Activated effector memory CD4-positive, alpha-beta T cell treated with anti-CD3 and anti-CD28 coated beads, Interleukin-2, amount 50 U/mL, for 16 hours (primary cell): Measurements from ENCODE around the gene PPP1R1B.
A peak's percentile ranks its signal among the peaks of the same experiment; 100 is the strongest.

Source experiments
- DNase-seq: peaks from one replicate; pipeline ENCODE4 v3.0.0-alpha.2; 2020

PPP1R1B gene

DNA sequence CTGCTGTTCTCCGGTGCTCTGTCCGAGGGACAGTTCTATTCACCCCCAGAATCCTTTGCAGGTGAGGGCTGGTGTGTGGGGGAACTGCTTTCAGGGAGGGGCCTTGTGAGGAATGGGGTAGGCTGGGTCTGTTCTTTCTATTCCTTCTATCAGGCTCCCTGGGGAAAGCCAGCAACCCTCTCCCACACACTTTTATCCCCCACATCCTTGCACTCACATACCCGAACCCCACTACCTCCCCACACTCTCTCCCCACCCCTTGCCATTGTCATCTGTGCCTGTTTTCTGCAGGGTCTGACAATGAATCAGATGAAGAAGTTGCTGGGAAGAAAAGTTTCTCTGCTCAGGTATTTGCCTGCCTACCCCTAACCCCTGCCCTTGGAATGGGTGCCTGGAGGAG, 32.0 kb downstream of the PPP1R1B start:
- DNase-seq = no peak

DNA sequence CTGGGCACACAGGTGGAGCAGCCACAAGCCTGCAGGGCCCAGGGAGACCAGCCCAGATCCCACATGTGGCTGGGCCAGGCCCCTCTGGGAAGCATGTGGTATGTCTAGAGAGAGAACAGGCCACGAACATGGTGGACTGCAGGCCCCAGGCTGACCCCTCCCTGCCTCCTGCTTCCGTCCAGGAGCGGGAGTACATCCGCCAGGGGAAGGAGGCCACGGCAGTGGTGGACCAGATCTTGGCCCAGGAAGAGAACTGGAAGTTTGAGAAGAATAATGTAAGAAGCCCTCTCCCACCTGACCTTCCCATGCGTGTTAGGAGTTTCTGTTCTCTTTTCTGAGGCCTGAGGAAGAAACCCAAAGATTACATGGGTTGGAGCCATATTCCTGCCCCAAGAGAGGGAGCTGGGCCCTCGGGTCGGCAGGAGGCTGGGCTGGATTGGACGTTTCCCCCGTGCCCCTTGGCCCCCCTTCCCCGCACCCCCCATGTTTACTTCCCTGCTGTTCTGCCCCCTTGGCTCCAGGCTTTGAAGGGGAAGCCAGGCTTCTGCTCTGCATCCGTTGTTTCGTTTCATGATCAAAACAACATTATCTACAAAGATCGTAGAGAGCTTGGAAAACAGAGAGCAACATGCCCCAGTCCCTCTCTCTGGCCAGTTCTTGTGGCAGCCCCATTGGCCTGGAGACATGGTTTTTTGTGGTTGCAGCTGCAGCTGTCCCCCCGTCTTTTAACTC, 32.7 kb downstream of the PPP1R1B start:
- no peak for DNase-seq

DNA sequence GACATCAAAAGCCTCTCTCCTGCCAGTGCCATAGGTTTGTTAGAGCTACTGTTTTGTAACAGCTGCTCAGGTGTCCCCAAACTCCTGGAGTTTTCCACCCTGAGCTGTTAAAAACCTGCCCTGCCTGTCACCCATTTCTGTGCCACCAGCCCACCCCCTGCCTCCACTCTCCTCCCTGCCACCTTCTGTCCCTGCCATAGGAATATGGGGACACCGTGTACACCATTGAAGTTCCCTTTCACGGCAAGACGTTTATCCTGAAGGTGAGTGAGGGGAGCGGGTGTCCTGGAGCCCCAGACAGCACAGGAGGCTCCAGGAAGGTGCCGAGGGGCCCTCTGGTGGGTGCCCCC, 33.2 kb downstream of the PPP1R1B start:
- DNase-seq = no peak

DNA sequence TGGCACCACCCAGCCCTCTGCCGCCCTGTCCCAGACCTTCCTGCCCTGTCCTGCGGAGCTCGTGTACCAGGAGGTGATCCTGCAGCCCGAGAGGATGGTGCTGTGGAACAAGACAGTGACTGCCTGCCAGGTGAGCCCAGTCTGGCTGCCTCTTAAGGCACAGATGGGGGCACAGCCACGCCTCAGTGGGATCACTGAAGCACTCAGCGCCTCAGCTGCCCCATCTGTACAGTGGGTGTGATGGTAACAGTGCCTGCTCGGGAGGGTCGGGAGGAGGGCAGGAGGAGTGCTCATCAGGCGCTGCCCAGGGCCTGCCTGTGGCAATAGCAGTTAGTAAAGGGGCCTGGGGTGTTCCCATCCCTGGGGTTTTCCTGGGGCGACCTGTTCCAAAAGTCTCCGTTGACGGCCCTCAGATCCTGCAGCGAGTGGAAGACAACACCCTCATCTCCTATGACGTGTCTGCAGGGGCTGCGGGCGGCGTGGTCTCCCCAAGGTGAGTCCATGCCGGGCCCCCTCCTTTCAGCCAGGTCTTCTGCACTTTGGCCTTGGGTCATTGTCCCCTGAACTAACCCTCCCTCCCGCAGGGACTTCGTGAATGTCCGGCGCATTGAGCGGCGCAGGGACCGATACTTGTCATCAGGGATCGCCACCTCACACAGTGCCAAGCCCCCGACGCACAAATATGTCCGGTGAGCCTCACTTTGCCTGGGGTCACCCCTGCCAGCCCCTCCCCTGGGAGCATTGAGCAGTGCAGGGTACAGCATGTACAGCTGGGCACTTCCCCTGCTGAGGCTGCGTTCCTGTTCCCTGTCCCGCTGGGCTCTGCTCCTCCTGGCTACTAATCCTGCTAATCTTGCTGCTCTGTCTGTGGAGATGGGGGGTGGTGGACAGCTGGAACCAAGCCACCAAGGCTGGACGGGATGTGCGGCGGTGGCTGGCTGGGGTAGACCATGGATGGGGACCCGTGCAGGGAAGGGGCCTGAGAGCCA, 33.9 kb downstream of the PPP1R1B start:
- no peak for DNase-seq

DNA sequence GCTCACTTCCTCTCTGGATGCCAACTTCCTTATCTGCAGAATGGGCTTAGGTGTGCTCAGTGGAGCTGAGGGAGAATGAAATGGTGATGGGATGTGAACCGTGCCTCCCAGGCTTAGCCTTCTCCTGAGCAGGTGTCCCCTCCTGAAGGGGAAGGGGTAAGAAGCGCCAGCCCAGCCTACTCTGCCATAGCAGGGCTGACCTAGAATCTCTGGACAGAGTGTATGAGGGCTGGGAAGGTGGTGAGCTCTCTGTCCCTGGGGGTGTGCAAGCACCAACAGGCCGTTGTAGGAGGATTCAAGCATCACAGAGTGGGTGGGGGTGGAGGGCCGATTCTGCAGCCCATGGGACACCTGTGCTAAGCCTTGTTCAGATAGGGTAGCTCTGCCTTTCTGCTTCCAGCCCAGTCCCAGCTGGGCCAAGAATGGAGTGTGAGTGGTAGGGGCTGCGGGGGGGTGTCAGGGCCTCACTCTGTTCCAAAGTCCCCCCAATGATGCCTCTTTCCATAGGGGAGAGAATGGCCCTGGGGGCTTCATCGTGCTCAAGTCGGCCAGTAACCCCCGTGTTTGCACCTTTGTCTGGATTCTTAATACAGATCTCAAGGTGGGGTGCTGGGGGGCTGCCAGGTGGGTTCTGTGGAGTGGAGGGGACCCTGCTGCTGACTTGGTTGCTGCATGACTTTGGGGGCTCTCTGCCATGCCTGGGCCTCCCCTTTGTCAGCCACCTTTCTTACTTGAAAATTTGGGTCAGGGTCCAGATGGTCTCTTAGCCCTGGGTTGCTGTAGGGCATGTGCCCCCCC, 35.2 kb downstream of the PPP1R1B start:
- no peak for DNase-seq

DNA sequence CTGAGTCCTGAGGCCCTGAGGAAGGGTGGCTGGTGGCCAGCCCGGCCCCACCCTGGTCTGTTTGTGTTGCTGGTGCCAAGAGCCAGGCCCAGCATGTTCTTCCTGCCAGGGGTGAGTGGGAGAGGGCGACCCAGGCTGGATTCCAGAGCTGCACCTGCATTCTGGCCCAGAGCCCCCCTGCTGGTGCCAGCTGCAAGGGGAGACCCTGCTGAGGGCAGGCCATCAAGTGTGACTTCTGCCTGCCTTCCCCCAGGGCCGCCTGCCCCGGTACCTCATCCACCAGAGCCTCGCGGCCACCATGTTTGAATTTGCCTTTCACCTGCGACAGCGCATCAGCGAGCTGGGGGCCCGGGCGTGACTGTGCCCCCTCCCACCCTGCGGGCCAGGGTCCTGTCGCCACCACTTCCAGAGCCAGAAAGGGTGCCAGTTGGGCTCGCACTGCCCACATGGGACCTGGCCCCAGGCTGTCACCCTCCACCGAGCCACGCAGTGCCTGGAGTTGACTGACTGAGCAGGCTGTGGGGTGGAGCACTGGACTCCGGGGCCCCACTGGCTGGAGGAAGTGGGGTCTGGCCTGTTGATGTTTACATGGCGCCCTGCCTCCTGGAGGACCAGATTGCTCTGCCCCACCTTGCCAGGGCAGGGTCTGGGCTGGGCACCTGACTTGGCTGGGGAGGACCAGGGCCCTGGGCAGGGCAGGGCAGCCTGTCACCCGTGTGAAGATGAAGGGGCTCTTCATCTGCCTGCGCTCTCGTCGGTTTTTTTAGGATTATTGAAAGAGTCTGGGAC, 36.0 kb downstream of the PPP1R1B start:
- DNase-seq = no peak

DNA sequence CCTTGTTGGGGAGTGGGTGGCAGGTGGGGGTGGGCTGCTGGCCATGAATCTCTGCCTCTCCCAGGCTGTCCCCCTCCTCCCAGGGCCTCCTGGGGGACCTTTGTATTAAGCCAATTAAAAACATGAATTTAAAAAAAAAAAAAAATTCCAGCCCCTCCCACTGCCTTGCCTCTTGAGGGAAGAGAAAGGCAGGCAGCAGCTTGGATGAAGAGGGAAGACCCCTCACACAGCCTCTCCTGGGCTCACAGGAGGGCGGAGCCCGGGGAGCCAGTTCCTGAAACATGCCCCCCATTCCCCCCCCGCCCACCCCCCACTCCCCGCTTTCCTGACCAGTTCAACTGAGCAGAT, 36.6 kb downstream of the PPP1R1B start:
- DNase-seq = no peak

DNA sequence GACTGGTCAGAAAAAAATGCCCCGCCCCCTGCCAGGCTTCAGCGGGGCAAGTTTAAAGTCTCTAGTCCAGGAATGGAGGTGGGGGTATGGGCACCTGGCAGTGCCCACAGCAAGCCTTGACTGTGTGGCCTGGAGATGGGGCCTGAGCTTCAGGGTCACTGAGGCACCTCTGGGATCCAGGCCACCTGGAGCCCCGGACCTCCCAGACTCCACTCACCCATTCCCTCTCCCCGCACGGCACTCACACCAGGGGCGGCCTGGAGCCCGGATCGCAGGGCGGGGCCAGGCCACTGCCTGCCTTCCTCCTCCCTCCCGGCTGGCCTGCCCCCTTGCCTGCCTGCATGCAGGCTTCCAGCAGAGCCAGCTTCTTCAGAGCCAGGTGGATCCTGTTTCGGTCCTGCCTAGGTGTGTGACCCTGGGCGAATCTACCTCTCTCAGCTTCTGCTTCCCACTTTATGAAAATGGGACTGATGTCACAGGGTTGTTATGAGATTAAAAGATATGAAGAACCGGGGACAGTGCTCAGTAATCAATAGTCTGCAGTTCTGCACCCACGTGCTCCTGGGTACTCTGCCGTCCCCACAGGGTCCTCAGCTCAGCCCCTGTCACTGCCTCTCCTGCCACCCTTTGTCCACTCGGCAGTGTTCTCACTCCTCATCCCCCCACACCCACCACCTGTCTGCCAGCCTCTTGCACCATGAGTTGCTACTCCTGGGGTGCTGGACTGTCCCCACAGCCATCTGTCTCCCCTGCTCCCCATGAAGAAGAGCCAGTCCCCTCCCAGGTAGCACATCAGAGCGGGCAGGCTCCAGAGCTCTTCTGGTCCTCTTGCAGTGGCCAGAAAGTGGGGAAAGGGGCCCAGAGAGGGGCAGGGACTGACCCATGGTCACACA, 37.2 kb downstream of the PPP1R1B start:
- DNase-seq = no peak

DNA sequence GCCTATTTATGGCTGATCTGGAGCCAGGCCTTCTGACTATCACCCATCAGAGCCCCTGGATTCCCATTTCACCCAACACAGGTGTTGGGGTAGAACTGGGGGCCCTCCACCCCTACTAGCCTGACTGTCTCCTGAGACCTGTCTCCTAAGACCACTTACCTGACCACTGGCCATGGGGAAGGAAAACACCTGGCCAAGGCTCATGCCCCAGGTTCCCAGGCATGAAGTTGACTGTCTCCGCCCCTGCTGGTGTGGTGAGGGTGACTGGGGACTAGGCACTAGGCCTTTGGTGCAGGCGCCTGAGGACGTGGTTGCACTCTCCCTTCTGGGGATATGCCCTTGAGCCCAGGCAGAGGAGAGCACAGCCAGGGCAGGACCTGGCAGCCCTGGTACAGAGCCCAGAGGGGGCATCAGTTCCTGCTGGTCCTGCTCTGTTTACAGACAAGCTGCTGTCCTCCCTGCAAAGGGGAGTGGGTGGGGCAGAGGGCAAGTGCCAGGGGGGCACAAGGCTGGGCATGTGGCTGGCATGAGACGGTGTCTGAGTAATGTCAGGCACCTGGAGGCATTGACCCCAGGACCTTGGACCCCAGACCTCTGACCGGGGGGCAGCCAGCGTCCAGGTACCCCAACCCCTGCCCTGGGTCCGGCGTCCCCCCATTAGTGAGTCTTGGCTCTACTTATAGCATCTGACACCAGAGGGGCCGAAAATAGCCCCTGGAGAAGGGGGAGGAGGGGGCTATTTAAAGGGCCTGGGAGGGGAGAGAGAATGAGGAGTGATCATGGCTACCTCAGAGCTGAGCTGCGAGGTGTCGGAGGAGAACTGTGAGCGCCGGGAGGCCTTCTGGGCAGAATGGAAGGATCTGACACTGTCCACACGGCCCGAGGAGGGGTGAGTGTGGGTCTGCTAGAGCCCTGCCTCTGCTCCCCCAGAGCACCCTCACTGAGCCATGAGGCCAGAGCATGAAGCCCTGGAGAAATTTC, 38.1 kb downstream of the PPP1R1B start, which contains the start of gene TCAP:
Gene TCAP, plus strand, starts transcription at position 769 of the 981 bp plus-strand sequence. Its CDS starts 11 bp downstream, at position 780.
- no peak for DNase-seq

DNA sequence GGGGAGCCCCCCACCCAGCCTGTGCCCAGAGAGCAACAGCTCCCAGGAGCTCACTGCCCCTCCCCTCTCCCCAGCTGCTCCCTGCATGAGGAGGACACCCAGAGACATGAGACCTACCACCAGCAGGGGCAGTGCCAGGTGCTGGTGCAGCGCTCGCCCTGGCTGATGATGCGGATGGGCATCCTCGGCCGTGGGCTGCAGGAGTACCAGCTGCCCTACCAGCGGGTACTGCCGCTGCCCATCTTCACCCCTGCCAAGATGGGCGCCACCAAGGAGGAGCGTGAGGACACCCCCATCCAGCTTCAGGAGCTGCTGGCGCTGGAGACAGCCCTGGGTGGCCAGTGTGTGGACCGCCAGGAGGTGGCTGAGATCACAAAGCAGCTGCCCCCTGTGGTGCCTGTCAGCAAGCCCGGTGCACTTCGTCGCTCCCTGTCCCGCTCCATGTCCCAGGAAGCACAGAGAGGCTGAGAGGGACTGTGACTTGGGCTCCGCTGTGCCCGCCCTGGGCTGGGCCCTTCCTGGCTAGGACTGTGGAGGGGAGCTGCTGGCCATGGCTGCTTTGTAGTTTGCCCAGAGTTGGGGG, 39.0 kb downstream of the PPP1R1B start:
- no peak for DNase-seq

DNA sequence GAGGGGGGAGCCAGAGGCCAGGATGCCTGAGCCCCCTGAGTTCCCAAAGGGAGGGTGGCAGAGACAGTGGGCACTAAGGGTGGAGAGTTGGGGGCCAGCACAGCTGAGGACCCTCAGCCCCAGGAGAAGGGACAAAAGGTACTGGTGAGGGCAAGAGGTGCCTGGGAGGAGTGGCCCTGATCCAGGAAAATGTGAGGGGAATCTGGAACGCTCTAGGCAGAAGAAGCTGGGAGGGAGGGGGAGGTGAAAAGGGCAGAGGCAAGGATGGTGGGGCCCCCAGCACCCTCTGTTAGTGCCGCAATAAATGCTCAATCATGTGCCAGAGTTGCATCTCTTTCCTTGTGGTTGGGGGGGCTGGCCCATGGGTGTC, 39.5 kb downstream of the PPP1R1B start:
- DNase-seq = no peak

DNA sequence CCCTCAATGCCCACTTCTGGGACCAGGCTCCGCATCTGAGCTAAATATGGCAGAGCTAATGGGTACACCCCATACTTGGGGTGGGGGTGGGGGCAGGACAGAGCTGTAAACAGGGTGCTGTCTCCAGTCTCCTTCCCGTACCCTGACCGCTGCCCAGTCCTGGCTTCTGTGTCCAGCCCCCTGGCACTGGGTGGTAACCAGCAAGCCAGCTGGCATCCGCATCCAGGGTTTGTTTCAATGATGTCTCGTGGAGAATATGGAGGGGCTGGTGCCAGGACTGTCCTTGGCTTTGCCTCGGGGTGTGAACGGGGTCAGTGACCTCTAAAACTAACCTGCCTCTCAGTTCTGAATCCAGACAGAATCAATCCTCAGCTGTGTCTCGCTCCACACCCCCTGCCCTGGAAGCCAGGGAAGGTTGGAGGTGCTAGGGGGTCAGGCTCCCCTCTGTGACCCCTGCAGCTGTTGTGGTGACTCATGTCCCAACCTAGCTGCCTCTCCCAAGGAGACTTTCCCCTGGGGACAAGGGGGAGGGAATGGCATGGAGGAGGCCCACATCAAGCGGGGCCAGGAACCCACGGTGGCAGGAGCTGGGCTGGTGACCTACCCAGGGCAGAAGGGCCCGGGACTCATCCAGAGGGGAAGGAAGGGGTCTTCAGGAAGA, 40.0 kb downstream of the PPP1R1B start:
- DNase-seq = no peak

DNA sequence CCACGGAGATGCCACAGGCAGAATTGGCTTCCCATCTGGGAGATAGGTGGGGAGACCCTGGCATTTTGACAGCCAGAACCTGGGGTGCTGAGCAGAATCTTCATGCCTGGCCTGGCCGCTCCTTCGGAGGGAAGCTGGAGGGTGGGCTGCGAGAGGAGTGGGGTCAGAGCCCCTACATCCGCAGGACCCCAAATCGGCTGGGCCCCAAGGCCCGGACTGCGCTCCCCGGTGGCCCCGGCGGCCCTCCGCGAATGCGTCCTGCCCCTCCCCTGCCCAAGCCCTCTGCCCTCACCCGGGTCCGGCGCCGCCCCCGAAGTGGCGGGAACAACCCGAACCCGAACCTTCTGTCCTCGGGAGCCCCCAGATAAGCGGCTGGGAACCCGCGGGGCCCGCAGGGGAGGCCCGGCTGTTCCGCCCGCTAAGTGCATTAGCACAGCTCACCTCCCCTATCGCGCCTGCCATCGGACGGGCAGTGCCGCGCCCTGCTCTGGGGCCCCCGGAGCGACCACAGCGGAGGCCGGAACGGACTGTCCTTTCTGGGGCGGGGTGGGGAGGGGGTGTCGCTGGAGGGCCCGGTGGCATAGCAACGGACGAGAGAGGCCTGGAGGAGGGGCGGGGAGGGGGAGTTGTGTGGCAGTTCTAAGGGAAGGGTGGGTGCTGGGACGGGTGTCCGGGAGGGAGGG, 40.7 kb downstream of the PPP1R1B start:
- DNase-seq = no peak

DNA sequence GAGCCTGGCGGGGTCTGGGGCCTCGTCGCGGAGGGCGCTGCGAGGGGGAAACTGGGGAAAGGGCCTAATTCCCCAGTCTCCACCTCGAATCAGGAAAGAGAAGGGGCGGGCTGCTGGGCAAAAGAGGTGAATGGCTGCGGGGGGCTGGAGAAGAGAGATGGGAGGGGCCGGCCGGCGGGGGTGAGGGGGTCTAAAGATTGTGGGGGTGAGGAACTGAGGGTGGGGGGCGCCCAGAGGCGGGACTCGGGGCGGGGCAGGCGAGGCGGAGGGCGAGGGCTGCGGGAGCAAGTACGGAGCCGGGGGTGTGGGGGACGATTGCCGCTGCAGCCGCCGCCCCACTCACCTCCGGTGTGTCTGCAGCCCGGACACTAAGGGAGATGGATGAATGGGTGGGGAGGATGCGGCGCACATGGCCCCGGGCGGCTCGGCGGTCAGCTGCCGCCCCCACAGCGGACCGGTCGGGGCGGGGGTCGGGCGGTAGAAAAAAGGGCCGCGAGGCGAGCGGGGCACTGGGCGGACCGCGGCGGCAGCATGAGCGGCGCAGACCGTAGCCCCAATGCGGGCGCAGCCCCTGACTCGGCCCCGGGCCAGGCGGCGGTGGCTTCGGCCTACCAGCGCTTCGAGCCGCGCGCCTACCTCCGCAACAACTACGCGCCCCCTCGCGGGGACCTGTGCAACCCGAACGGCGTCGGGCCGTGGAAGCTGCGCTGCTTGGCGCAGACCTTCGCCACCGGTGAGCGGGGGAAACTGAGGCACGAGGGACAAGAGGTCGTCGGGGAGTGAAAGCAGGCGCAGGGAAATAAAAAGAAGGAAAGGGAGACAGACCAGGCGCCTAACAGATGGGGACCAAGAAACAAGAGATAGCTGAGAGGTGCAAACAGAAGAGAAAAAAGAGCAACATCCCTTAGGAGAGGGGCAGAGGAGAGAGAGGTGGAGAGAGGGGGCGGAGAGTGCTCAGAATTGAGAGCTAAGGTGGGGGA, 41.5 kb downstream of the PPP1R1B start, which contains the start of gene PNMT:
Gene PNMT, plus strand, starts transcription at position 509 of the 980 bp plus-strand sequence. Its CDS starts 23 bp downstream, at position 532.
- peak; percentile 87 for DNase-seq

DNA sequence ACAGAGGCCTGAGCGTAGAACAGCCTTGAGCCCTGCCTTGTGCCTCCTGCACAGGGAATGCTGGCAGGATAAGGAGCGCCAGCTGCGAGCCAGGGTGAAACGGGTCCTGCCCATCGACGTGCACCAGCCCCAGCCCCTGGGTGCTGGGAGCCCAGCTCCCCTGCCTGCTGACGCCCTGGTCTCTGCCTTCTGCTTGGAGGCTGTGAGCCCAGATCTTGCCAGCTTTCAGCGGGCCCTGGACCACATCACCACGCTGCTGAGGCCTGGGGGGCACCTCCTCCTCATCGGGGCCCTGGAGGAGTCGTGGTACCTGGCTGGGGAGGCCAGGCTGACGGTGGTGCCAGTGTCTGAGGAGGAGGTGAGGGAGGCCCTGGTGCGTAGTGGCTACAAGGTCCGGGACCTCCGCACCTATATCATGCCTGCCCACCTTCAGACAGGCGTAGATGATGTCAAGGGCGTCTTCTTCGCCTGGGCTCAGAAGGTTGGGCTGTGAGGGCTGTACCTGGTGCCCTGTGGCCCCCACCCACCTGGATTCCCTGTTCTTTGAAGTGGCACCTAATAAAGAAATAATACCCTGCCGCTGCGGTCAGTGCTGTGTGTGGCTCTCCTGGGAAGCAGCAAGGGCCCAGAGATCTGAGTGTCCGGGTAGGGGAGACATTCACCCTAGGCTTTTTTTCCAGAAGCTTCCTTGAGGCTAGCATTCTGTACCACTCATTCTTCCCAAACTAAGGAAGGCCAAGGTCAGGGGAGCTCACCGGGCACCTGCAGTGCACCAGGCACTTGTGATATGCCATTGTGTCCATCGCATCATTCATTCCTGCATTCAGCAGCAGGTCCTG, 43.4 kb downstream of the PPP1R1B start:
- DNase-seq = no peak

DNA sequence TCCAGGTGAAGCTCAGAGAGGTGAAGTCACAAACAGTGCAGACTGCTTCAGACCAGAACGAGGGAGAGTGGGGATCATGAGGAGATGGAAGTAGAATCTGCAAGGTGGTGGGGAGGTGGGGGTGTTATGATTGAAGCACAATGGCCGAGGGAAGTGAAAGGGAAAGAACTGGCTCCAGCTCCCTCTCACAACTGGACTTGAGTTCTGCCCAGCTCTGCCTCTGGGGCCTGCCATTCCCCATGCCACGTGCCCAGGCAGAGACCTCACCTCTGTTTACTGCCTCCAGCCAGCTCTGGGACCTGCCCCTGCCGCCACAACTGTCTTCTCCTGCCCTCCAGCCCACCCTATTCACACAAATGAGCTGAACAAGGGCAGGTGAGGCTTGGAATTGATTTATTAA, 44.0 kb downstream of the PPP1R1B start:
- DNase-seq = no peak
